ENCODE data around the gene KASH5. TPM values are rescaled to one million over a fixed set of nuclear protein-coding genes. Genes with fewer than 3 reads are reported as not detected.

Gene KASH5
- total RNA-seq, 2 experiments from 2014 or later: 0.15 to 0.19 TPM

DNA sequence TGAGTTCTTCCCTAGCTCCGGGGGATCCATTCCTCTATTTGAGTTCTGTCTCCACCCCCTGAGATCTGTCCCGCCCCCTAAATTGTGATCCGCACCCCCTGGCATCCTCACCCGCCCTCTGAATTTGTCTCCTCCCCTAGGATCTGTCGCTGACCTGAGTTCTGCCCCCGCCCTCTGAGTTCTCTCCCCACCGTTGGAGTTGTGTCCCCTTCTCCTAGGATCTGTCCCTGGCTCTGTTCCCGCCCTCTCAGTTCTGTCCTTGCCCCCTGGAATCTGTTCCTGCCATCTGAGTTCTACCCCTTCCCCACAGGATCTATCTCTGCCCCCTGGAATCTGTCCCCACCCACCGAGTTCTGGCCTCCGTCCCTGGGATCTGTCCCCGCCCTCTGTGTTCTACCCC, 54.3 kb downstream of the KASH5 start:
- ChIA-PET POLR2A (no interaction called here), CTCF (interaction anchor here (0.8 to 1.8 kb wide), 6 partner anchors 23 to 120 kb away, joined by 3 to 11 read pairs (median 4); partner anchors contain the start of gene KASH5)

GRCh38 chr19:49442771-49443365, 54.8 kb downstream of the KASH5 start:
- ChIA-PET CTCF (interaction anchor here (0.6 to 3.8 kb wide), 11 partner anchors 17 to 120 kb away, joined by 3 to 20 read pairs (median 3); partner anchors contain the start of gene KASH5), POLR2A (interaction anchor here (0.6 kb wide), 1 partner anchor 9 kb away, joined by 3 read pairs; no protein-coding TSS in a partner anchor)

DNA sequence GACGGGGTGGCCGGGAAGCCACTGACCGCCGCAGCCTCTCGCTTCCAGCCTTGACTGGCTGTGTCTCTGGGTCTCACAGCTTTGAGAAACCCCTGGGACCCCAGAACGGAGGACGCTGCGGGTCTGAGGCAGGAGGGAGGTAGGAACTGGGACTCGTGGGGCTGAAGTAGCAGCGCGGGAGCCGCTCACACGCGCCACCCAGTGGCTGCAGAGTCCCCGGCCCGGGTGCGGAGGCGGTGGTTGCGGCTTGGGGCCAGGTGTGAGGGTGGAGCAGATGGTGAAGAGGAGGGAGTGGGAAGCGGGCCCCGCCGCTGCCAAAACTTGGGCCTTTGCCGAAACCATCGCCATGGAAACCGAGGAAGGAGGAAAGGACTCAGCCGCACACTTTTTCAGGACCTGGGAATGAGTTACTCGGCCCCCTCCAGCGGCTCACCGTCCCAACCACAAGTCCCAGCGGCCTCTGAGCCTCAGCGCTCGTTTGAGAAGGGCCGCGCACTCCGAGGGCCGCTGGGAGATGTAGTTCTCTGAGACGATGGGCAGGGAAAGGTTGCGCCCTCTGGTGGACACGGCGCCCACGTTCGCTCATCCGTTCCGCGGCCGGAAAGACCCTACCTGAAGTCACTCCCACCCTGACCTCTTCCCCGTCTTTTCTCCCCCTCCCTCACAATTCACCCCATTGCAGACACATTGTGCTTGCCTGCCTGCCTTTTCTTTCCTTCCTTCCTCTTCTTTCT, 55.5 kb downstream of the KASH5 start:
- ChIA-PET POLR2A (interaction anchor here (0.6 to 1.0 kb wide), 2 partner anchors 8 to 33 kb away, joined by 3 read pairs; no protein-coding TSS in a partner anchor), CTCF (interaction anchor here (0.6 to 3.8 kb wide), 14 partner anchors 11 to 336 kb away, joined by 3 to 20 read pairs (median 4); partner anchors contain the start of gene KASH5)

- CTCF ChIA-PET: interaction anchor here (0.6 to 3.8 kb wide), 10 partner anchors 10 to 469 kb away, joined by 3 to 20 read pairs (median 5); partner anchors contain the start of gene FLT3LG
Observed at GRCh38 chr19:49444100-49444700, 56.2 kb downstream of the KASH5 start.

DNA sequence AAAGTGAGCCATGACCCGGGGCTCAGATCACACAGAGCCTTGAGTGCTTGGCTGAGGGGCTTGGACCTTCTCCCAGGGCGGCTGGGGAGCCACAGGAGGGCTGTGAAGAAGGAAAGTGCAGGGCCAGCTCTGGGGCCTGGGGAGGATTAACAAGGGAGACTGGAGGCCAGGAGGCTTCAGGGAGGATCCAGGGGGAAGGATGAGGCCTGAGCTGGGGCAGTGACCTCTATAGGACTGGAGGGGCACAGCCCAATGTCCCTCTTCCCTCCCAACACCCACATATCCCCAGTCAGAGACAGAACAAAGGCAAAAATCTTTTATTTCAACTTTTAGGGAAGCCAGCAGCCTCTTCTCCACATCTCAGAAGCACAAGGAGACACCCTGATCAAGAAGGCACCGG, 57.9 kb downstream of the KASH5 start:
- POLR2A ChIA-PET: no interaction called here
- CTCF ChIA-PET: interaction anchor here (0.7 to 3.8 kb wide), 4 partner anchors 8 to 101 kb away, joined by 4 to 20 read pairs (median 8); partner anchors contain the start of gene FLT3LG

More at GRCh38 chr19:49444100-49444700, 56.2 kb downstream of the KASH5 start:
- POLR2A ChIA-PET: interaction anchor here (0.7 to 1.0 kb wide), 2 partner anchors 12 to 34 kb away, joined by 3 to 6 read pairs; no protein-coding TSS in a partner anchor

DNA sequence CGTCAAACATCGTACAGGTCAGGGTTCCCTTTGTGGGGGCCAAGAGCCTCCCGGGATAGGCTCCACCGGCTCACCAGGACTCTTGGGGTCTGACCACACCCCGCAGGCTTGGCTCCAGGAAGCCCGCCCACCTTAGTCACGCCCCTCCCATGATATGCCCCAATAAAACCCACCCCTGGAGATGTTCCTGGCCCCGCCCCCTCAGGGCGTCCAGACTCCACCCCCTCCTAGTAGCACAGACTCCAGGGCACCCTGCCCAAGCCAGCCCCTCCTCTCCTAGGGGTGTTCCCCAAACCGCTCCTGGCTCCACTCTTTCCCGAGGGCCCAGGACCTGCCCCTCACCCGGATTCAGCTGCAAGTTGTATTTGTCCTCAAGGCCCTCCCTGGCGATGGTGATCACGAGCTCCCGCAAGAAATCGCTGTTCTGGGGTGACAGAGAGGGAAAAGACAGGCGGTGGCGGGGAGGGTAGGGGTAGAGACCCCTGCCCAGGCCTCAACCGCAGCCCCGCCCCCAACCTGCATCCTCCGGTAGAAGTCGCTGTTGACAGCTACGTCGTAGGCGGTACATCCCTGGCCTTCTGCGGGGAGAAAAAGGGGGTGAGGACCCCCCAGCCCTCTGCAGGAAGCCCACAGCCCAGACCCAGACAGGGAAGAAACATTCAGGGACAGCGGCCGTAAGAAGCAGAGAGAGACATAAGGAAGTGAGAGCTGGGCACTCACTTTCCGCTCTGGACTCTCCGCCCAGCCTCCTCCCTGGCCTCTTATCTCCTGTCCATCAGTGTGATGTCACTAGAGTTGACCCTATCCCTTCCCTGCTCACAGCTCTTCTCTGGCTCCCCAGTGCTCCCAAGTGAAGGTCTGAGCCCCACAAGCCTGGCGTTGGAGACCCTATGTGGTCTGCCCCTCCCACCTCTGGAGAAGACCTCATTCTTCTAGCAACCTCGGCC, 59.7 kb downstream of the KASH5 start:
- POLR2A ChIA-PET: interaction anchor here (0.6 kb wide), 1 partner anchor 108 kb away, joined by 3 read pairs; no protein-coding TSS in a partner anchor
- CTCF ChIA-PET: interaction anchor here (0.9 kb wide), 1 partner anchor 56 kb away, joined by 4 read pairs; no protein-coding TSS in a partner anchor

DNA sequence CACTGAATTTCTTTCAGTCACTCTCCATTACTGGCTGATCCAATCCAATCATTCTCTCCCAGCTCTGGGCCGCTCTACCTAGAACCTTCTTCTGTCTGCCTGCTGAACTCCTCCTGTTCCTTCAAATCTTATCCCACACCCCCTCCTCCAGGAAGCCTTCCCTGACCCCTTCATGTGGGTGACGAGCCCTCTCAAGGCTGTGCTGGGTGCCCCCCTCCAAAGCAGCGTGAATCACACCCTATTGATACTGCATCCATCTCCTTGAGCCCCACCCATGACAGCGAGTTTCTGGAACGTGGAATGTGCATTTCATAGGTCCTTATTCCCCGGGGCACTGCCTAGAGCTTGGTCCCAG, 60.4 kb downstream of the KASH5 start:
- POLR2A ChIA-PET: interaction anchor here (0.6 kb wide), 1 partner anchor 108 kb away, joined by 3 read pairs; no protein-coding TSS in a partner anchor
- CTCF ChIA-PET: interaction anchor here (0.7 to 2.1 kb wide), 2 partner anchors 22 to 76 kb away, joined by 3 to 7 read pairs; no protein-coding TSS in a partner anchor

GRCh38 chr19:49450405-49450804, 62.4 kb downstream of the KASH5 start:
- POLR2A ChIA-PET: interaction anchor here (1.3 to 1.6 kb wide), 2 partner anchors 22 to 37 kb away, joined by 3 to 5 read pairs; partner anchors contain the start of gene RPL13A
- CTCF ChIA-PET: interaction anchor here (1.7 to 5.0 kb wide), 3 partner anchors 20 to 26 kb away, joined by 4 to 21 read pairs (median 7); partner anchors contain the start of gene FLT3LG

- POLR2A ChIA-PET: interaction anchor here (0.5 to 1.6 kb wide), 9 partner anchors 9 to 1423 kb away, joined by 3 to 5 read pairs (median 3); partner anchors contain the start of gene RPL13A
- CTCF ChIA-PET: interaction anchor here (0.6 to 5.0 kb wide), 7 partner anchors 18 to 95 kb away, joined by 3 to 21 read pairs (median 4); partner anchors contain the start of gene FLT3LG
Observed at GRCh38 chr19:49451430-49452181, 63.6 kb downstream of the KASH5 start, which contains the start of gene PIH1D1. Gene PIH1D1 (minus strand): TSS chr19:49451814. CDS start chr19:49451574, 240 bp downstream.

DNA sequence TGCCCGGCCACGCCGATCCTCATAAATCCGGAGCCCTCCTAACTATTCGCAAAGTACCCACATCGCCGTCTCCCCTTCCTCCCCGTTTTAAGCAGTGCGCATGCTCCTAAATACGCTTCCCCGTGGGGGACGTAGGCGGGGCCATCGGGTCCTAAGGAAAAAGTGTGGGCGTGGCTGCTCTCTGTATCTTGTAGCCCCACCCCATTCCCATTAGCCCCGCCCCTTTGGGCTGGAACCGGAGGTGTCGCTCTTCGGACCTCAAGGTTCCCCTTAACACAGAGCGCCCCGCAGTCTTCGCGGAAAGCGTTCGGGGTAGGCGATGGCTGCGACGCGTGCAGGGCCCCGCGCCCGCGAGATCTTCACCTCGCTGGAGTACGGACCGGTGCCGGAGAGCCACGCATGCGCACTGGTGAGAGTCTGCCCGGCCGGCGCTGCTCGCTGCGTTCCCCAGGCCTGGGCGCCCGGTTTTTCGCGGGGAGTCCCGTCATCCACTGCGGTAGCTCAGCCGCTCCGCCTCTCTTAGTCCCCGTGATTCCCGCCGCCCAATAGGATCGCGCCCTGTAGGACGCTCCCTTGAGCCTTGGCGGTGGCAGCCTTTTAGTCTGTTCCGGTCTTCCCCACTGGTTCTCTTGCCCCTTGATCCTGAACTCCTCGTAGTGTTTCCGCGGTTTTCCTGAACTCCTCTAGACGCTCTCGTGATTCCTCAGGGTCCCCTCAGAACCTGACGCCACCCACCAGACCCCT, 65.1 kb downstream of the KASH5 start, which contains the start of gene ALDH16A1:
Gene ALDH16A1 (plus strand): TSS at position 213 of the 744 bp plus-strand sequence. CDS start 107 bp downstream, at position 320.
- ChIA-PET CTCF (interaction anchor here (1.6 to 5.0 kb wide), 5 partner anchors 8 to 23 kb away, joined by 5 to 21 read pairs (median 9); partner anchors contain the start of gene FLT3LG), POLR2A (interaction anchor here (0.6 to 1.8 kb wide), 7 partner anchors 14 to 457 kb away, joined by 3 to 9 read pairs (median 4); partner anchors contain the start of genes FLT3LG and RPL13A)

DNA sequence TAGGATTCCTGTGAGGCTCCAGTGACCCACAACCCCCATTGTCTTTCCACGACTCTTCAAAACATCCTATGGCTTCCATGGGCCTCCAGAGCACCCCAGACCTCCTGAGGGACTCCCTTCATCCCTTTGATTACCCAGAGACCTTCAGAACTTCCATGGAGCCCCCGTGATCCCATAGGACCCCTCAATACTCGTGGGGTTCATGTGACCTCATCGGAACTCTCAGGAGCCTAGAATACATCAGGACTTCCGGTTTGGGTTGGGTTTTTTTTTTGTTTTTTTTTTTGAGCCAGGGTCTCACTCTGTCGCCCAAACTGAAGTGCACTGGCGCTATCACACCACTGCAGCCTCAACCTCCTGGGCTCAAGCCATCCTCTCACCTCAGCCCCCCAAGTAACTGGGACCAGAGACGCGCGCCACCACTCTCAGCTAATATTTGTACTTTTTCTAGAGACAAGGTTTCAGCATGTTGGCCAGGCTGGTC, 65.8 kb downstream of the KASH5 start:
- CTCF ChIA-PET: interaction anchor here (1.6 to 5.0 kb wide), 6 partner anchors 9 to 22 kb away, joined by 5 to 21 read pairs (median 8); partner anchors contain the start of gene FLT3LG
- POLR2A ChIA-PET: interaction anchor here (0.6 to 1.8 kb wide), 5 partner anchors 13 to 42 kb away, joined by 3 to 5 read pairs (median 4); partner anchors contain the start of gene FLT3LG

DNA sequence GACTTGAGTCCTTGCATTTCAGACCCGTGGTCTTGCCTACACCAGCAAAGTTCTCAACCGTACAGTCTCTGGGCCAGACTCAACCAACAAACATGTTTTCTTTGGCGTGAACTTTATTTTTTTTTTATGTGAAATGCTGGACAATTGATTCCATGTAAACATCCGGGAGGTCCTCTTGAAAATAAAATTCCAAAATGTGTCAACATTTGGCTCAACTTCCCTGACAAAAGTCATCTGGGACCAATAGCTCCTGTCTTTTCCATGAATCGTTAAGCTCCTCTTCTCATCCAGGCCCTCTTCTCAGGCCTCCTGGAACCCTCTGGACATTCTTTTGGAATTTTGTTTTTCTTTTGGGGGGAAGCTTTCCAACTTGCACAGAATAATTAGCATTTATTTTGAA, 67.7 kb downstream of the KASH5 start:
- ChIA-PET CTCF (interaction anchor here (1.0 to 2.0 kb wide), 2 partner anchors 10 to 17 kb away, joined by 3 to 7 read pairs; no protein-coding TSS in a partner anchor), POLR2A (interaction anchor here (0.6 to 1.2 kb wide), 3 partner anchors 11 to 134 kb away, joined by 4 to 6 read pairs (median 4); partner anchors contain the start of gene RCN3)

DNA sequence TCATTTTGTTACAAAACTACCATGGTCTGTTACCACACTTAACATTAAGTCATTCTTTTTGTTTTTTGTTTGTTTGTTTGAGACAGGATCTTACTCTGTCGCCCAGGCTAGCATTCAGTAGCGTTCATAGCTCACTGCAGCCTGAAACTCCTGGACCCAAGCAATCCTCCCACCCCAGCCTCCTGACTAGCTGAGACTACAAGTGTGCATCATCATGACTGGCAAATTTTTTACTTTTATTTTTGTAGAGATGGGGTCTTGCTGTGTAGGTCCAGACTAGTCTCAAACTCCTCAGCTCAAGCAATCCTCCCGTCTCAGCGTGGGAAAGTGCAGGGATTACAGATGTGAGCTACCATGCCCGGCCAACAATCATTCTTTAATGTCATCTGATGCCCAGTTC, 68.3 kb downstream of the KASH5 start:
- ChIA-PET POLR2A (interaction anchor here (0.6 kb wide), 1 partner anchor 12 kb away, joined by 6 read pairs; no protein-coding TSS in a partner anchor), CTCF (no interaction called here)

DNA sequence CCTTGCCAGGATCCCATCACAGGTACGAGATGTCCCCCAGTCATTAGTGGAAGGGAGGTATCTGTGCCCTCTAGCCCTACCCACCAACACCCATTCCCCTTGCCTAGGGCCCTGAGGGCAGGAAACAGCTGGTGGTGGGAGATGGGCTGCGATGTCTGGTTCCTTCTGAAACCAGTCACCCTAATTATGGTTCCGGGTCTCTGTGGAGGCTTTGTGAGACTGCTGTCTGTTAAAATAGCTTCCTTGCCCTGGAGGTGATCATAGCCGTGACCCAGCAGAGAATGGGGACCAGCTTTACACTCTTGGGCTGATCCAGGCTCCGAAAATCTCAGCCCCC, 70.5 kb downstream of the KASH5 start:
- ChIA-PET POLR2A (interaction anchor here (0.5 to 0.7 kb wide), 2 partner anchors 13 to 17 kb away, joined by 3 to 6 read pairs; no protein-coding TSS in a partner anchor), CTCF (interaction anchor here (0.8 to 2.4 kb wide), 3 partner anchors 14 to 18 kb away, joined by 3 to 8 read pairs (median 7); partner anchors contain the start of gene FLT3LG)

GRCh38 chr19:49459388-49459787, 71.3 kb downstream of the KASH5 start:
- POLR2A ChIA-PET: interaction anchor here (0.5 kb wide), 1 partner anchor 16 kb away, joined by 4 read pairs; no protein-coding TSS in a partner anchor
- CTCF ChIA-PET: interaction anchor here (1.5 to 2.4 kb wide), 2 partner anchors 11 to 17 kb away, joined by 6 to 8 read pairs; no protein-coding TSS in a partner anchor

Measured in activated CD8-positive, alpha-beta memory T cell treated with anti-CD3 and anti-CD28 coated beads for 36 hours (primary cell).